PFSK-1 (cell line): ENCODE results near the gene LAD1. TPM values are rescaled to one million over a fixed set of nuclear protein-coding genes. Genes with fewer than 3 reads are reported as not detected.

ENCODE experiments used
- FOXP2 ChIP-seq: optimal IDR thresholded peaks from 2 replicates; pipeline ENCODE3; 2011; ENCODE audit warnings: borderline replicate concordance, control low read depth, inconsistent platforms; ENCODE audit not compliant: insufficient read depth; ENCODE audit errors: extremely low read length, extremely low read depth
- POLR2AphosphoS5 ChIP-seq: IDR thresholded peaks from 2 replicates; pipeline ENCODE4 v1.6.1; 2012; ENCODE audit warnings: low read depth, mild to moderate bottlenecking, control low read depth, low read length, moderate library complexity
- SIN3A ChIP-seq: IDR thresholded peaks from 2 replicates; pipeline ENCODE4 v1.6.1; 2012; ENCODE audit warnings: mild to moderate bottlenecking, low read length, moderate library complexity, borderline replicate concordance; ENCODE audit not compliant: insufficient read depth
- TAF1 ChIP-seq: IDR thresholded peaks from 2 replicates; pipeline ENCODE4 v1.6.1; 2012; ENCODE audit warnings: low read length, control low read depth, borderline replicate concordance; ENCODE audit not compliant: insufficient read depth
- polyA plus RNA-seq: library from polyadenylated mRNA; unstranded; fragments of >200 nt; gene quantifications from one replicate; pipeline ENCODE4 v1.2.1, GENCODE V29; 2012; ENCODE audit warnings: low read depth, missing spikeins; ENCODE audit not compliant: insufficient read length
- TF ChIP-seq, protein P1 (sequence below), 2 experiments: IDR thresholded peaks; 2 replicates each; pipeline versions ENCODE4 v1.6.1 to v1.8.0; 2011 to 2012; ENCODE audit warnings: low read depth in 2 of 2, low read length in 2 of 2, control low read depth in 1 of 2, inconsistent platforms in 1 of 2, mild to moderate bottlenecking in 1 of 2, moderate library complexity in 1 of 2; ENCODE audit not compliant: insufficient read depth in 1 of 2

Gene LAD1
- not detected for polyA plus RNA-seq

DNA sequence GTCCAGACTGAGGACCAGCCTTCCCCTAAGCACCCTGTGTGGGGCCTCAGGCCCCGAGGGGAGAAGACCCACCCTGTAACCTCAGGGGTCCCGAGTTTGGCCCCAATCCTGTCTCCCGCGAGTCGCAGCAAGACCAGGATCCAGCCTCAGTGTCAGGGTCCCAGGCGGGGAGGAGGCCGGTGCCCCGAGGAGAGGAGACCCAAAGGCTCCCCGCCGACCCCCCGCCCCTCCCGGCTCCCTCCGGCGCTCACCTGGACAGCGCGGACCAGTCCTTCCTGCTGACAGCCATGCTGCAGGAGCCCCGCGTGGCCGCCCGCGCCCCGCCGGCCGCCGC lies at the start of gene LAD1:
LAD1 (minus strand) TSS at position 307 of the 334 bp plus-strand sequence; CDS start at position 289, 18 bp downstream.
- TF ChIP-seq, protein P1, sequence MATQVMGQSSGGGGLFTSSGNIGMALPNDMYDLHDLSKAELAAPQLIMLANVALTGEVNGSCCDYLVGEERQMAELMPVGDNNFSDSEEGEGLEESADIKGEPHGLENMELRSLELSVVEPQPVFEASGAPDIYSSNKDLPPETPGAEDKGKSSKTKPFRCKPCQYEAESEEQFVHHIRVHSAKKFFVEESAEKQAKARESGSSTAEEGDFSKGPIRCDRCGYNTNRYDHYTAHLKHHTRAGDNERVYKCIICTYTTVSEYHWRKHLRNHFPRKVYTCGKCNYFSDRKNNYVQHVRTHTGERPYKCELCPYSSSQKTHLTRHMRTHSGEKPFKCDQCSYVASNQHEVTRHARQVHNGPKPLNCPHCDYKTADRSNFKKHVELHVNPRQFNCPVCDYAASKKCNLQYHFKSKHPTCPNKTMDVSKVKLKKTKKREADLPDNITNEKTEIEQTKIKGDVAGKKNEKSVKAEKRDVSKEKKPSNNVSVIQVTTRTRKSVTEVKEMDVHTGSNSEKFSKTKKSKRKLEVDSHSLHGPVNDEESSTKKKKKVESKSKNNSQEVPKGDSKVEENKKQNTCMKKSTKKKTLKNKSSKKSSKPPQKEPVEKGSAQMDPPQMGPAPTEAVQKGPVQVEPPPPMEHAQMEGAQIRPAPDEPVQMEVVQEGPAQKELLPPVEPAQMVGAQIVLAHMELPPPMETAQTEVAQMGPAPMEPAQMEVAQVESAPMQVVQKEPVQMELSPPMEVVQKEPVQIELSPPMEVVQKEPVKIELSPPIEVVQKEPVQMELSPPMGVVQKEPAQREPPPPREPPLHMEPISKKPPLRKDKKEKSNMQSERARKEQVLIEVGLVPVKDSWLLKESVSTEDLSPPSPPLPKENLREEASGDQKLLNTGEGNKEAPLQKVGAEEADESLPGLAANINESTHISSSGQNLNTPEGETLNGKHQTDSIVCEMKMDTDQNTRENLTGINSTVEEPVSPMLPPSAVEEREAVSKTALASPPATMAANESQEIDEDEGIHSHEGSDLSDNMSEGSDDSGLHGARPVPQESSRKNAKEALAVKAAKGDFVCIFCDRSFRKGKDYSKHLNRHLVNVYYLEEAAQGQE (IDR thresholded peaks at IDR 0.05; ENCODE audit: insufficient read depth in 1 of 2, low read depth in 2 of 2, low read length in 2 of 2), result no peak
- TF ChIP-seq POLR2AphosphoS5 (no peak), TAF1 (no peak), SIN3A (no peak), FOXP2 (no peak)

DNA sequence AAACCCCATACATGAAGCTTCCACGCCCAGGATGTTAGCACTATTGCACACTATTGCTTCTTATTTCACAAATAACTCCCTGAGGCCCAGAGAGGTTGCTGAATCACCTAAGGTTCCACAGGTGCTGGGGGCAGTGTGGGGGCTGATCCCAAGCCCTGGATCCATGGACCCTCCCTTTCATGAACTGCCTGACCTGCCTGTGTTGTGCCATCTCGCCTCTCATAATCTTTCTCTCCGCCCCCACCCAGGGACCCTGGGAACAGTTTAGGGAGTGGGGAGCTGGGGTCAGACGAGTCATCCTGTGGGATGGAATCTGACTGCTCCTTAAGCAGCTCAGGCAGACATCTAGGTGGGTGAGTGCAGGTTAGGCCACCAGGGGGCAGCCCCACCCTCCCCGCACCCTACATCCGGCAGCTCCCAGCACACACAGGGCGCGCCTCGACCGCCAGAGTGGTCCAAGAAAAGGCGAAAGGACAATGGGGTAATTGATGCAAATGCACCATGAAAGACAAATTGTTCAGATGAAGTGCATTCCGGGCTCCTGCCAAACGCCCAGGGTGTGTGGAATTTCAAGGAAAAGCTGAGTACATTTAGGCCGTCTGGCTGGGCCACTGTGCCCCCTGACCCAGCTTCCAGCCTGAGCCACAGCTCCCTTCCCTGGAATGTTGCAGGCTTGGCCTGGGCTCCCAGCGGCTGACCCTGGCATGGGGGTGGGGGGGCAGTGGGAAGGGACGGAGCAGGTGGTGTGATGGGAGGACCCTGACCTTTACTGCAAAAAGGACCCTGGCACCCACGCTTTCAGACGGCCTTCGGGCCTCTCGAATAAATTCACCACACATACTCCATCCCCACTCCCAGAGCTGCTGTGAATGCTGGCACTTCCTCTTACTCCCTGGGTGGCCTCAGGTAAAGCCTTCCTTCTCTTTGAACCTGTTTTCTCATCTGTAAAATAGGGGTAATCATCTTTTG lies 49.1 kb upstream of the LAD1 start:
- no peak for TF ChIP-seq SIN3A

GRCh38 chr1:201445310-201445709 lies 46.2 kb upstream of the LAD1 start:
- TF ChIP-seq, protein P1 (IDR thresholded peaks at IDR 0.05; ENCODE audit: insufficient read depth in 1 of 2, low read depth in 2 of 2, low read length in 2 of 2), result no peak
- no peak for TF ChIP-seq FOXP2
- no peak for TF ChIP-seq POLR2AphosphoS5
- TF ChIP-seq SIN3A, result no peak
- no peak for TF ChIP-seq TAF1

DNA sequence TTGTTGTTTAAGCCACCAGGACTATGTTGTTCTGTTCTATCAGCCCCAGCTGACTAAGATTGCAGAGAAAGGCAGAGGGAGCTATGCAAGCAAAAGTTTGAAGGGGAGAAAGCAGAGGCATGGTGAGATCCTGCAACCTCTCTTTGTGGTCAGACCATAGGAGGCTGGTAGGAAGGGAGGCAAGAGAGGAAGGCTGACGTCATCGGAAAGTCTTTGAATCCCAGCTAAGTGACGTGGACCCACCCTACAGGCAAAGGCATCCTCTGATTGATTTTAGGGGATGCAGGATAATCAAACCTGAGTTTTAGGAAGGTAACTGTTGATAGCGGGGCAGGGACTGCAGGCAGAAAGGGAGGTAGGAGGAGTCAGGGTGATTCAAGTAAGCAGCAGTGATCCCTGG lies 45.7 kb upstream of the LAD1 start:
- TF ChIP-seq, protein P1 (IDR thresholded peaks at IDR 0.05; ENCODE audit: insufficient read depth in 1 of 2, low read depth in 2 of 2, low read length in 2 of 2), result no peak
- TF ChIP-seq SIN3A (no peak), TAF1 (no peak), POLR2AphosphoS5 (no peak), FOXP2 (no peak)

DNA sequence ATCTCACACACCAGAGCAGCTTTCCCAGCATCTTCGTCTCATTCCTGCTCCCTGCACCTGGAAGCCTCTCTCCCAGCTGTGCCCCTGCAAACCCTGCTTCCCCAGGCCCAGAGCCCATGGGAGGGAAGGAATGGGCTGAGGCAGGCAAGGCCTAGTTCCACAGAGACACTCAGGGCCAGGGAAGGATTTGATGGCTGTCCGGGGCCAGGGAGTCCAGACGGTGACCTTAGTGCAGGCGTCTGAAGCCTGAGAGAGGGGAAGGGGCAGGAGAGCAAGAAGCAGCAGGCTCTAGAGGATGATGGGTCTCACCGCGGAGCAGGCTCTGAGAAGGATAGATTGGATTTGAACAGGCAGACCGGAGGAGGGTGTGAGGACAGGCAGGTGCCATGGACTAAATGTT lies 44.6 kb upstream of the LAD1 start:
- TF ChIP-seq FOXP2 (no peak), SIN3A (no peak), POLR2AphosphoS5 (no peak)
- TF ChIP-seq, protein P1 (IDR thresholded peaks at IDR 0.05; ENCODE audit: insufficient read depth in 1 of 2, low read depth in 2 of 2, low read length in 2 of 2), result no peak
